Activated CD8-positive, alpha-beta T cell treated with anti-CD3 and anti-CD28 coated beads, Interleukin-2, amount 10 ng/mL, durations not matched to agents 7 days and 5 days (primary cell): Measurements from ENCODE around the gene HSD17B13. TPM values are rescaled to one million over a fixed set of nuclear protein-coding genes. Genes with fewer than 3 reads are reported as not detected.
"Not testable (repeated sequence)": the region's sequence is repeated elsewhere in the genome, so short reads cannot be mapped to it uniquely, and the experiment has no call there.

Experiments used
- ATAC-seq: fragments of 150-1000 bp; cut with Tn5 transposase; one replicate; pipeline ENCODE4 v1.10.0; 2021; ENCODE audit warnings: moderate library complexity
- CTCF ChIA-PET: fragments of 350-600 bp; sonication (Branson Sonifier 250); formaldehyde crosslinking; loops from one replicate; lab custom pipeline; 2021; ENCODE audit warnings: antibody characterized with exemption; lab: Charles Lee
- POLR2A ChIA-PET: fragments of 350-600 bp; sonication (Branson Sonifier 250); formaldehyde crosslinking; loops from one replicate; lab custom pipeline; 2021; ENCODE audit warnings: antibody characterized with exemption; lab: Charles Lee
- DNase-seq: peaks from one replicate; pipeline ENCODE4 v3.0.0-alpha.2; 2020
- H3K27ac Mint-ChIP-seq: one replicate; pipeline ENCODE4 v1.8.0; 2021; ENCODE audit warnings: mild to moderate bottlenecking, mixed read lengths
- H3K27me3 Mint-ChIP-seq: one replicate; pipeline ENCODE4 v1.8.0; 2021; ENCODE audit warnings: low read depth, mixed read lengths
- H3K36me3 Mint-ChIP-seq: one replicate; pipeline ENCODE4 v1.8.0; 2021; ENCODE audit warnings: low read depth, mixed read lengths
- H3K4me1 Mint-ChIP-seq: one replicate; pipeline ENCODE4 v1.8.0; 2021; ENCODE audit warnings: low read depth, mixed read lengths
- H3K4me3 Mint-ChIP-seq: one replicate; pipeline ENCODE4 v1.8.0; 2021; ENCODE audit warnings: mild to moderate bottlenecking, mixed read lengths
- H3K9me3 Mint-ChIP-seq: one replicate; pipeline ENCODE4 v1.8.0; 2022; ENCODE audit warnings: mixed read lengths; ENCODE audit not compliant: insufficient read depth
- total RNA-seq, 2 experiments: library from RNA; stranded (reverse); gene quantifications; one replicate each; pipeline ENCODE4 v1.2.3, GENCODE V29; 2021

The HSD17B13 gene
- total RNA-seq, 2 experiments from 2014 or later: 0.16 TPM

GRCh38 chr4:87342872-87343271, 20.2 kb upstream of the HSD17B13 start:
- no peak for DNase-seq
- no peak for ATAC-seq
- ChIA-PET CTCF (interaction anchor here (1.8 kb wide), 1 partner anchor 33 kb away, joined by 5 read pairs; no protein-coding TSS in a partner anchor), POLR2A (no interaction called here)
- no peak overlapping the region for H3K4me3 Mint-ChIP-seq
- H3K27ac Mint-ChIP-seq: no peak overlapping the region
- H3K36me3 Mint-ChIP-seq: peaks cover 47% of the 10 kb centered on the region
- no peaks in the 10 kb centered on the region for H3K4me1 Mint-ChIP-seq
- peaks cover 4% of the 10 kb centered on the region for H3K9me3 Mint-ChIP-seq
- H3K27me3 Mint-ChIP-seq: no peaks in the 10 kb centered on the region

GRCh38 chr4:87341954-87342635, 19.4 kb upstream of the HSD17B13 start:
- H3K4me3 Mint-ChIP-seq, H3K27ac Mint-ChIP-seq, H3K4me1 Mint-ChIP-seq, ATAC-seq, POLR2A ChIA-PET, DNase-seq, H3K9me3 Mint-ChIP-seq, H3K27me3 Mint-ChIP-seq: not testable (repeated sequence)
- CTCF ChIA-PET: interaction anchor here (1.8 kb wide), 1 partner anchor 34 kb away, joined by 5 read pairs; no protein-coding TSS in a partner anchor
- H3K36me3 Mint-ChIP-seq: peaks cover 50% of the 10 kb centered on the region

GRCh38 chr4:87339440-87339839, 16.8 kb upstream of the HSD17B13 start:
- Mint-ChIP-seq H3K9me3 (peaks cover 3% of the 10 kb centered on the region), H3K27me3 (no peaks in the 10 kb centered on the region), H3K36me3 (peaks cover 44% of the 10 kb centered on the region), H3K4me1 (no peaks in the 10 kb centered on the region), H3K4me3 (no peak overlapping the region), H3K27ac (no peak overlapping the region)
- ATAC-seq (no peak), DNase-seq (no peak)
- ChIA-PET CTCF (no interaction called here), POLR2A (no interaction called here)

- no peak overlapping the region for H3K27ac Mint-ChIP-seq
- CTCF ChIA-PET: no interaction called here
- H3K4me1 Mint-ChIP-seq: no peaks in the 10 kb centered on the region
- H3K4me3 Mint-ChIP-seq: no peak overlapping the region
- ATAC-seq: no peak
- no peak for DNase-seq
- H3K27me3 Mint-ChIP-seq: no peaks in the 10 kb centered on the region
- peaks cover 10% of the 10 kb centered on the region for H3K9me3 Mint-ChIP-seq
- POLR2A ChIA-PET: no interaction called here
- H3K36me3 Mint-ChIP-seq: peaks cover 44% of the 10 kb centered on the region
These were observed 14.7 kb upstream of the HSD17B13 start for GRCh38 chr4:87337361-87337760.

GRCh38 chr4:87333267-87333666, 10.6 kb upstream of the HSD17B13 start:
- ATAC-seq (no peak), DNase-seq (no peak)
- H3K27ac Mint-ChIP-seq: no peak overlapping the region
- ChIA-PET POLR2A (no interaction called here), CTCF (no interaction called here)
- H3K36me3 Mint-ChIP-seq: peaks cover 30% of the 10 kb centered on the region
- peaks cover 10% of the 10 kb centered on the region for H3K9me3 Mint-ChIP-seq
- no peaks in the 10 kb centered on the region for H3K27me3 Mint-ChIP-seq
- no peak overlapping the region for H3K4me3 Mint-ChIP-seq
- H3K4me1 Mint-ChIP-seq: no peaks in the 10 kb centered on the region

GRCh38 chr4:87330761-87331160, 8.1 kb upstream of the HSD17B13 start:
- H3K27ac Mint-ChIP-seq: no peak overlapping the region
- CTCF ChIA-PET: no interaction called here

GRCh38 chr4:87327136-87327535, 4.5 kb upstream of the HSD17B13 start:
- no peak for DNase-seq
- no peaks in the 10 kb centered on the region for H3K27me3 Mint-ChIP-seq
- no peaks in the 10 kb centered on the region for H3K9me3 Mint-ChIP-seq
- H3K27ac Mint-ChIP-seq: no peak overlapping the region
- ChIA-PET POLR2A (no interaction called here), CTCF (no interaction called here)
- no peak for ATAC-seq
- H3K36me3 Mint-ChIP-seq: no peaks in the 10 kb centered on the region
- H3K4me3 Mint-ChIP-seq: no peak overlapping the region
- no peaks in the 10 kb centered on the region for H3K4me1 Mint-ChIP-seq

More at GRCh38 chr4:87330761-87331160, 8.1 kb upstream of the HSD17B13 start:
- peaks cover 10% of the 10 kb centered on the region for H3K9me3 Mint-ChIP-seq
- POLR2A ChIA-PET: no interaction called here
- DNase-seq (no peak), ATAC-seq (no peak)
- peaks cover 17% of the 10 kb centered on the region for H3K36me3 Mint-ChIP-seq
- H3K27me3 Mint-ChIP-seq: no peaks in the 10 kb centered on the region
- no peak overlapping the region for H3K4me3 Mint-ChIP-seq
- no peaks in the 10 kb centered on the region for H3K4me1 Mint-ChIP-seq

GRCh38 chr4:87326460-87326859, 3.8 kb upstream of the HSD17B13 start:
- H3K4me3 Mint-ChIP-seq: no peak overlapping the region

GRCh38 chr4:87321888-87322287, 794 bp downstream of the HSD17B13 start:
- DNase-seq (no peak), ATAC-seq (no peak)
- ChIA-PET CTCF (no interaction called here), POLR2A (no interaction called here)
- Mint-ChIP-seq H3K4me1 (no peaks in the 10 kb centered on the region), H3K36me3 (no peaks in the 10 kb centered on the region), H3K27me3 (no peaks in the 10 kb centered on the region), H3K27ac (no peak overlapping the region), H3K4me3 (no peak overlapping the region), H3K9me3 (no peaks in the 10 kb centered on the region)

More at GRCh38 chr4:87326460-87326859, 3.8 kb upstream of the HSD17B13 start:
- CTCF ChIA-PET: no interaction called here
- Mint-ChIP-seq H3K4me1 (no peaks in the 10 kb centered on the region), H3K9me3 (no peaks in the 10 kb centered on the region), H3K27ac (no peak overlapping the region), H3K36me3 (no peaks in the 10 kb centered on the region), H3K27me3 (no peaks in the 10 kb centered on the region)
- POLR2A ChIA-PET: no interaction called here
- DNase-seq (no peak), ATAC-seq (no peak)

GRCh38 chr4:87317527-87317926, 5.2 kb downstream of the HSD17B13 start:
- POLR2A ChIA-PET: no interaction called here
- H3K9me3 Mint-ChIP-seq: no peaks in the 10 kb centered on the region
- H3K27ac Mint-ChIP-seq: no peak overlapping the region
- ATAC-seq (no peak), DNase-seq (no peak)
- no peaks in the 10 kb centered on the region for H3K36me3 Mint-ChIP-seq
- H3K27me3 Mint-ChIP-seq: no peaks in the 10 kb centered on the region
- CTCF ChIA-PET: interaction anchor here (1.5 kb wide), 1 partner anchor 13 kb away, joined by 3 read pairs; no protein-coding TSS in a partner anchor
- no peak overlapping the region for H3K4me3 Mint-ChIP-seq
- no peaks in the 10 kb centered on the region for H3K4me1 Mint-ChIP-seq

GRCh38 chr4:87316961-87317360, 5.7 kb downstream of the HSD17B13 start:
- H3K9me3 Mint-ChIP-seq: no peaks in the 10 kb centered on the region
- H3K27ac Mint-ChIP-seq: no peak overlapping the region
- H3K27me3 Mint-ChIP-seq: no peaks in the 10 kb centered on the region
- H3K36me3 Mint-ChIP-seq: no peaks in the 10 kb centered on the region
- no peak for ATAC-seq
- H3K4me1 Mint-ChIP-seq: no peaks in the 10 kb centered on the region
- ChIA-PET POLR2A (no interaction called here), CTCF (interaction anchor here (1.5 kb wide), 1 partner anchor 13 kb away, joined by 3 read pairs; no protein-coding TSS in a partner anchor)
- no peak overlapping the region for H3K4me3 Mint-ChIP-seq
- DNase-seq: no peak

GRCh38 chr4:87315000-87315399, 7.7 kb downstream of the HSD17B13 start:
- H3K36me3 Mint-ChIP-seq, CTCF ChIA-PET, H3K4me1 Mint-ChIP-seq, DNase-seq, H3K27me3 Mint-ChIP-seq, POLR2A ChIA-PET, H3K9me3 Mint-ChIP-seq, H3K4me3 Mint-ChIP-seq, ATAC-seq, H3K27ac Mint-ChIP-seq: not testable (repeated sequence)
